K562 (cell line): ENCODE measurements around the gene NUTM1. TPM values are rescaled to one million over a fixed set of nuclear protein-coding genes. Genes with fewer than 3 reads are reported as not detected.

ENCODE experiments used
- GABPA ChIP-seq: fragments of 200-800 bp; sonication (Bioruptor generic); conservative IDR thresholded peaks from 2 replicates; pipeline ENCODE4 v1.6.1; 2016; ENCODE audit warnings: low read depth, missing genetic modification characterization, missing compliant biosample characterization
- HDAC2 ChIP-seq: fragments of 450-650 bp; IDR thresholded peaks from 2 replicates; pipeline ENCODE4 v1.6.1; 2016; ENCODE audit warnings: mild to moderate bottlenecking
- ILK ChIP-seq: fragments of 450-650 bp; IDR thresholded peaks from 2 replicates; pipeline ENCODE4 v1.6.1; 2016; ENCODE audit warnings: missing genetic modification characterization, low read depth, mild to moderate bottlenecking, missing compliant biosample characterization, moderate library complexity, borderline replicate concordance
- JUN ChIP-seq, 2 experiments: sonication (generic) in 1 of 2; formaldehyde crosslinking in 1 of 2; IDR thresholded peaks; 2 replicates each; pipeline versions ENCODE4 v1.6.1 to v1.8.0; 2012 to 2022; ENCODE audit warnings: borderline replicate concordance in 2 of 2, mild to moderate bottlenecking in 2 of 2, improper control_type of control experiment in 1 of 2, low read depth in 1 of 2, low read length in 1 of 2, missing genetic modification reagents in 1 of 2
- NFE2 ChIP-seq: IDR thresholded peaks from 2 replicates; pipeline ENCODE4 v1.6.1; 2014; ENCODE audit warnings: antibody characterized with exemption, low read depth
- PHF8 ChIP-seq: fragments of 200-600 bp; sonication (generic); IDR thresholded peaks from 2 replicates; pipeline ENCODE4 v1.6.1; 2012; ENCODE audit warnings: mixed run types, mild to moderate bottlenecking, inconsistent platforms, low read length, moderate library complexity, borderline replicate concordance
- POLR2G ChIP-seq: fragments of 200-400 bp; formaldehyde crosslinking; IDR thresholded peaks from 2 replicates; pipeline ENCODE4 v1.6.1; 2017; ENCODE audit warnings: low read depth, mild to moderate bottlenecking, antibody characterized with exemption, low read length, moderate library complexity
- TAF9B ChIP-seq: fragments of 450-650 bp; IDR thresholded peaks from 2 replicates; pipeline ENCODE4 v1.6.1; 2018; ENCODE audit warnings: mild to moderate bottlenecking; ENCODE audit not compliant: partially characterized antibody
- TOE1 ChIP-seq, 2 experiments: fragments of 450-650 bp in 1 of 2; sonication (generic) in 1 of 2; formaldehyde crosslinking in 1 of 2; IDR thresholded peaks; 2 replicates each; pipeline versions ENCODE4 v1.7.1 to v1.8.0; 2016 to 2022; ENCODE audit warnings: borderline replicate concordance in 2 of 2, mild to moderate bottlenecking in 2 of 2, antibody characterized with exemption in 1 of 2, inconsistent platforms in 1 of 2, low read depth in 1 of 2, missing genetic modification reagents in 1 of 2, moderate library complexity in 1 of 2
- XRCC5 ChIP-seq: fragments of 200-400 bp; formaldehyde crosslinking; IDR thresholded peaks from 2 replicates; pipeline ENCODE4 v1.6.1; 2017; ENCODE audit warnings: low read depth, mild to moderate bottlenecking, low read length
- ZBTB17 ChIP-seq: fragments of 450-650 bp; formaldehyde crosslinking; IDR thresholded peaks from 2 replicates; pipeline ENCODE4 v1.4.0; 2020; ENCODE audit warnings: mild to moderate bottlenecking
- polyA plus RNA-seq, 8 experiments: library from polyadenylated mRNA; depleted of rRNA in 4 of 8; stranded (reverse) in 5 of 8; unstranded in 3 of 8; fragments of >200 nt; fragmentation: Nextera tagmentation in 2 of 8; fragmentation: Illumina TruSeq in 1 of 8; extraction: Ambion mirVana in 2 of 8; extraction: Trizol in 1 of 8; gene quantifications; 2 replicates each; pipeline versions ENCODE4 v1.2.1 to v1.2.3, GENCODE V29; 2011 to 2014; ENCODE audit warnings: inconsistent platforms in 1 of 8, missing spikeins in 1 of 8
- total RNA-seq, 7 experiments: library from RNA; depleted of rRNA in 6 of 7; stranded (reverse); fragments of >200 nt in 6 of 7; fragmentation: Illumina TruSeq in 2 of 7; extraction: Trizol in 2 of 7; gene quantifications; 2 replicates each; pipeline versions ENCODE4 v1.2.1 to v1.2.3, GENCODE V29; 2011 to 2021; ENCODE audit warnings: low replicate concordance in 1 of 7
- TF ChIP-seq, protein P1 (sequence below), 2 experiments: fragments of 450-650 bp in 1 of 2; sonication (generic) in 1 of 2; formaldehyde crosslinking in 1 of 2; IDR thresholded peaks; 2 replicates each; pipeline versions ENCODE4 v1.7.1 to v1.9.0; 2016 to 2022; ENCODE audit warnings: inconsistent platforms in 1 of 2, mild to moderate bottlenecking in 1 of 2, missing genetic modification reagents in 1 of 2

The NUTM1 gene
- total and polyA plus RNA-seq, 9 of the 15 experiments (the other 6 are each of a cell fraction or from before 2014, with no cell fraction given) = 0.01 to 0.05 (median 0.04) TPM; not detected in 4

GRCh38 chr15:34342737-34343575 lies at the start of gene NUTM1, which contains the start of gene NOP10 (continued):
- TF ChIP-seq ILK (tag) = no peak
- peak; percentile 73 for TF ChIP-seq POLR2G
- peak; percentile 96 for TF ChIP-seq GABPA (tag)
- TF ChIP-seq NFE2 = 0 out of 2 replicates have a peak, but pooled peaks have one; percentile 32
- 0 out of 2 replicates have a peak, but pooled peaks have one; percentile 38 for TF ChIP-seq ZBTB17 (CRISPR knock-in tag)
- peak; percentile 77 for TF ChIP-seq HDAC2
- TF ChIP-seq XRCC5 = peak; percentile 94
- TF ChIP-seq, protein P1, sequence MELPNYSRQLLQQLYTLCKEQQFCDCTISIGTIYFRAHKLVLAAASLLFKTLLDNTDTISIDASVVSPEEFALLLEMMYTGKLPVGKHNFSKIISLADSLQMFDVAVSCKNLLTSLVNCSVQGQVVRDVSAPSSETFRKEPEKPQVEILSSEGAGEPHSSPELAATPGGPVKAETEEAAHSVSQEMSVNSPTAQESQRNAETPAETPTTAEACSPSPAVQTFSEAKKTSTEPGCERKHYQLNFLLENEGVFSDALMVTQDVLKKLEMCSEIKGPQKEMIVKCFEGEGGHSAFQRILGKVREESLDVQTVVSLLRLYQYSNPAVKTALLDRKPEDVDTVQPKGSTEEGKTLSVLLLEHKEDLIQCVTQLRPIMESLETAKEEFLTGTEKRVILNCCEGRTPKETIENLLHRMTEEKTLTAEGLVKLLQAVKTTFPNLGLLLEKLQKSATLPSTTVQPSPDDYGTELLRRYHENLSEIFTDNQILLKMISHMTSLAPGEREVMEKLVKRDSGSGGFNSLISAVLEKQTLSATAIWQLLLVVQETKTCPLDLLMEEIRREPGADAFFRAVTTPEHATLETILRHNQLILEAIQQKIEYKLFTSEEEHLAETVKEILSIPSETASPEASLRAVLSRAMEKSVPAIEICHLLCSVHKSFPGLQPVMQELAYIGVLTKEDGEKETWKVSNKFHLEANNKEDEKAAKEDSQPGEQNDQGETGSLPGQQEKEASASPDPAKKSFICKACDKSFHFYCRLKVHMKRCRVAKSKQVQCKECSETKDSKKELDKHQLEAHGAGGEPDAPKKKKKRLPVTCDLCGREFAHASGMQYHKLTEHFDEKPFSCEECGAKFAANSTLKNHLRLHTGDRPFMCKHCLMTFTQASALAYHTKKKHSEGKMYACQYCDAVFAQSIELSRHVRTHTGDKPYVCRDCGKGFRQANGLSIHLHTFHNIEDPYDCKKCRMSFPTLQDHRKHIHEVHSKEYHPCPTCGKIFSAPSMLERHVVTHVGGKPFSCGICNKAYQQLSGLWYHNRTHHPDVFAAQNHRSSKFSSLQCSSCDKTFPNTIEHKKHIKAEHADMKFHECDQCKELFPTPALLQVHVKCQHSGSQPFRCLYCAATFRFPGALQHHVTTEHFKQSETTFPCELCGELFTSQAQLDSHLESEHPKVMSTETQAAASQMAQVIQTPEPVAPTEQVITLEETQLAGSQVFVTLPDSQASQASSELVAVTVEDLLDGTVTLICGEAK (IDR thresholded peaks at IDR 0.05) = peak; percentile 94
- TF ChIP-seq, protein P1 (CRISPR knock-in tag; IDR thresholded peaks at IDR 0.05) = no peak
- peak; percentile 79; the same call in 1 of the 2 replicates for TF ChIP-seq JUN (IDR thresholded peaks at IDR 0.05; ENCODE audit: borderline replicate concordance, low read depth, low read length)
- TF ChIP-seq JUN (CRISPR knock-in tag; IDR thresholded peaks at IDR 0.05; ENCODE audit: borderline replicate concordance) = peak; percentile 58; the same call in 1 of the 2 replicates
- TF ChIP-seq TOE1 (IDR thresholded peaks at IDR 0.05; ENCODE audit: borderline replicate concordance) = peak; percentile 97
- no peak for TF ChIP-seq TOE1 (CRISPR knock-in tag; IDR thresholded peaks at IDR 0.05; ENCODE audit: borderline replicate concordance, low read depth)
- peak; percentile 95 for TF ChIP-seq PHF8
- peak; percentile 84 for TF ChIP-seq TAF9B
